Coronary artery (tissue), 2 donors: ENCODE results near the gene C1orf232.

Experiments used
- DNase-seq: peaks from one replicate; pipeline ENCODE4 v3.0.0-alpha.2; 2017; ENCODE audit warnings: low spot score
- H3K27ac ChIP-seq, 2 donors: fragments of 200-600 bp; sonication (generic); one replicate each; pipeline ENCODE4 v1.5.1; 2016 to 2019
- H3K4me3 ChIP-seq: fragments of 200-600 bp; sonication (generic); 2 replicates; pipeline ENCODE4 v1.5.1; 2016; ENCODE audit warnings: mild to moderate bottlenecking, moderate library complexity
- CTCF ChIP-seq: fragments of 200-600 bp; sonication (generic); IDR thresholded peaks from one replicate; pipeline ENCODE4 v1.5.1; 2019; ENCODE audit warnings: antibody characterized with exemption

C1orf232 gene

GRCh38 chr1:26145041-26145959, 23.5 kb downstream of the C1orf232 start:
- H3K4me3 ChIP-seq: no peak overlapping the region
- H3K27ac ChIP-seq: no peak overlapping the region
- DNase-seq: no peak
- TF ChIP-seq CTCF: peak; percentile 59

- Histone ChIP-seq H3K4me3 (no peak overlapping the region), H3K27ac (no peak overlapping the region)
- no peak for TF ChIP-seq CTCF
- DNase-seq: no peak
Observed at GRCh38 chr1:26142159-26142558, 26.6 kb downstream of the C1orf232 start.

GRCh38 chr1:26138974-26139558, 29.7 kb downstream of the C1orf232 start:
- Histone ChIP-seq H3K4me3 (no peak overlapping the region), H3K27ac (no peak overlapping the region)
- DNase-seq: no peak
- TF ChIP-seq CTCF: no peak

- H3K4me3 ChIP-seq: no peak overlapping the region
- no peak overlapping the region for H3K27ac ChIP-seq
- TF ChIP-seq CTCF: no peak
- no peak for DNase-seq
Observed at GRCh38 chr1:26134466-26134865, 34.3 kb downstream of the C1orf232 start.

- TF ChIP-seq CTCF: no peak
- no peak overlapping the region for H3K4me3 ChIP-seq
- DNase-seq: no peak
- H3K27ac ChIP-seq: no peak overlapping the region
Observed at GRCh38 chr1:26132834-26133167, 36.0 kb downstream of the C1orf232 start.

GRCh38 chr1:26132128-26132833, 36.5 kb downstream of the C1orf232 start:
- no peak for TF ChIP-seq CTCF
- Histone ChIP-seq H3K4me3 (no peak overlapping the region), H3K27ac (no peak overlapping the region)
- no peak for DNase-seq
